Endothelial cell of umbilical vein (primary cell): ENCODE measurements around the gene CAPN12. TPM values are rescaled to one million over a fixed set of nuclear protein-coding genes. Genes with fewer than 3 reads are reported as not detected.

Experiments
- BruUV-seq: library from RNA; stranded (reverse); fragments of 400-500 nt; replicated peaks from 2 replicates; lab custom pipeline; 2021; lab: Mats Ljungman, UMichigan
- CTCF ChIA-PET: fragments of 300-600, 350-600 bp; sonication (Branson Sonifier 250); formaldehyde crosslinking; loops from one replicate; lab custom pipeline; 2021; ENCODE audit warnings: antibody characterized with exemption, inconsistent platforms; lab: Charles Lee
- POLR2A ChIA-PET: fragments of 300-600, 350-600 bp; sonication (Branson Sonifier 250); formaldehyde crosslinking; loops from one replicate; lab custom pipeline; 2021; ENCODE audit warnings: antibody characterized with exemption, inconsistent platforms; lab: Charles Lee
- DNase-seq: peaks from one replicate; pipeline ENCODE4 v3.0.0-alpha.2; 2011; ENCODE audit warnings: low read depth, low spot score
- FAIRE-seq: peaks from 2 replicates; lab custom pipeline; 2011; peaks lifted over from hg19 to GRCh38; lab: Jason Lieb, UNC
- H2AFZ ChIP-seq: 2 replicates; pipeline ENCODE4 v1.6.0; 2012; ENCODE audit warnings: low read depth, low read length, control low read depth, inconsistent platforms
- H3K27ac ChIP-seq: 2 replicates; pipeline ENCODE4 v1.5.1; 2011; ENCODE audit warnings: low read depth, mild to moderate bottlenecking, control low read depth, low read length, moderate library complexity; ENCODE audit not compliant: insufficient read depth
- H3K27me3 ChIP-seq, 2 experiments: 2 replicates each; pipeline versions ENCODE4 v1.6.0 to v1.6.1; 2011; ENCODE audit warnings: low read length in 2 of 2, mixed read lengths in 1 of 2; ENCODE audit not compliant: control insufficient read depth in 2 of 2, insufficient read depth in 2 of 2
- H3K36me3 ChIP-seq, 2 experiments: 2 replicates in 1 of 2; 3 replicates in 1 of 2; pipeline ENCODE4 v1.5.1; 2011; ENCODE audit warnings: low read length in 2 of 2, mild to moderate bottlenecking in 1 of 2, moderate library complexity in 1 of 2; ENCODE audit not compliant: control insufficient read depth in 2 of 2, insufficient read depth in 2 of 2; ENCODE audit errors: extremely low read depth in 1 of 2
- H3K4me1 ChIP-seq: 3 replicates; pipeline ENCODE4 v1.5.1; 2011; ENCODE audit warnings: mild to moderate bottlenecking, low read length; ENCODE audit not compliant: control insufficient read depth, insufficient read depth; ENCODE audit errors: extremely low read depth
- H3K4me2 ChIP-seq: 2 replicates; pipeline ENCODE4 v1.6.1; 2011; ENCODE audit warnings: low read length, control low read depth, mixed read lengths; ENCODE audit not compliant: insufficient read depth
- H3K4me3 ChIP-seq, 3 experiments: fragments of 200-600 bp in 1 of 3; sonication (generic), shearing (Covaris generic) in 1 of 3; replicated peaks in 1 of 3; 2 replicates each; pipeline ENCODE4 v1.5.1; 2011 to 2016; ENCODE audit warnings: control low read depth in 3 of 3, low read length in 3 of 3, mild to moderate bottlenecking in 2 of 3, inconsistent platforms in 1 of 3, low read depth in 1 of 3, moderate library complexity in 1 of 3; ENCODE audit not compliant: insufficient read depth in 1 of 3
- H3K79me2 ChIP-seq: 2 replicates; pipeline ENCODE4 v1.6.0; 2012; ENCODE audit warnings: low read length, inconsistent platforms; ENCODE audit not compliant: control insufficient read depth, insufficient read depth
- H3K9ac ChIP-seq: replicated peaks from 2 replicates; pipeline ENCODE3; 2011; ENCODE audit warnings: low read length, control low read depth; ENCODE audit not compliant: insufficient read depth; ENCODE audit errors: extremely low read depth
- H3K9me1 ChIP-seq: replicated peaks from 3 replicates; pipeline ENCODE4 v1.6.0; 2011; ENCODE audit warnings: mild to moderate bottlenecking, low read length; ENCODE audit not compliant: control insufficient read depth, insufficient read depth; ENCODE audit errors: extremely low read depth
- H3K9me3 ChIP-seq: replicated peaks from 2 replicates; pipeline ENCODE4 v1.5.1; 2012; ENCODE audit warnings: low read length, inconsistent platforms; ENCODE audit not compliant: control insufficient read depth, insufficient read depth
- H4K20me1 ChIP-seq: replicated peaks from 2 replicates; pipeline ENCODE3; 2011; ENCODE audit warnings: mild to moderate bottlenecking, low read length; ENCODE audit not compliant: control insufficient read depth, insufficient read depth; ENCODE audit errors: extremely low read depth
- EZH2 ChIP-seq: IDR thresholded peaks from 2 replicates; pipeline ENCODE4 v1.6.1; 2012; ENCODE audit warnings: borderline replicate concordance, low read depth, mild to moderate bottlenecking, moderate library complexity, low read length, inconsistent platforms; ENCODE audit not compliant: severe bottlenecking
- FOS ChIP-seq: IDR thresholded peaks from 2 replicates; pipeline ENCODE4 v1.6.1; 2011; ENCODE audit warnings: mild to moderate bottlenecking, low read length, moderate library complexity, borderline replicate concordance; ENCODE audit not compliant: insufficient read depth
- GATA2 ChIP-seq: IDR thresholded peaks from 2 replicates; pipeline ENCODE4 v1.7.0; 2011; ENCODE audit warnings: low read depth, mild to moderate bottlenecking, moderate library complexity, mixed read lengths, low read length; ENCODE audit not compliant: insufficient read length, insufficient read depth
- JUN ChIP-seq: IDR thresholded peaks from 2 replicates; pipeline ENCODE4 v1.6.1; 2011; ENCODE audit warnings: borderline replicate concordance, low read depth; ENCODE audit not compliant: insufficient read length, insufficient read depth
- MAX ChIP-seq: IDR thresholded peaks from 2 replicates; pipeline ENCODE4 v1.6.1; 2011; ENCODE audit not compliant: insufficient read depth, insufficient read length
- MYC ChIP-seq: IDR thresholded peaks from one replicate; pipeline ENCODE4 v1.6.1; 2011; ENCODE audit warnings: mild to moderate bottlenecking, low read depth, low read length
- POLR2A ChIP-seq: IDR thresholded peaks from 2 replicates; pipeline ENCODE4 v1.6.1; 2012; ENCODE audit warnings: low read depth, mild to moderate bottlenecking, control low read depth, low read length
- POLR2AphosphoS5 ChIP-seq: IDR thresholded peaks from 2 replicates; pipeline ENCODE4 v1.6.1; 2012; ENCODE audit warnings: low read depth, mild to moderate bottlenecking, control low read depth, low read length, moderate library complexity; ENCODE audit not compliant: insufficient read depth
- dilution Hi-C: fragments of 300-500 bp; cut with MboI; formaldehyde crosslinking; loops from one replicate; pipeline ENCODE4 v1.15.0; 2019; ENCODE audit warnings: low sequenced_read_pairs; ENCODE audit not compliant: extremely low pct_ligation_motif_present
- intact Hi-C: fragments of 100-400 bp; cut with micrococcal nuclease; formaldehyde crosslinking; loops from one replicate; pipeline ENCODE4 v1.10.0; 2022
- polyA plus RNA-seq, 4 experiments: library from polyadenylated mRNA; depleted of rRNA in 3 of 4; stranded (reverse) in 3 of 4; unstranded in 1 of 4; fragments of >200 nt; gene quantifications; 2 replicates each; pipeline versions ENCODE4 v1.2.1 to v1.2.3, GENCODE V29; 2011 to 2012; ENCODE audit warnings: missing spikeins in 1 of 4
- total RNA-seq: library from RNA; stranded (reverse); gene quantifications from 2 replicates; pipeline ENCODE4 v1.2.3, GENCODE V29; 2021
- TF ChIP-seq, protein P1 (sequence below), 2 donors: IDR thresholded peaks; 1 replicate in 1 of 2; 2 replicates in 1 of 2; pipeline ENCODE4 v1.5.1; 2011; ENCODE audit warnings: low read length in 2 of 2, mild to moderate bottlenecking in 2 of 2, moderate library complexity in 2 of 2, control low read depth in 1 of 2, inconsistent platforms in 1 of 2, low read depth in 1 of 2; ENCODE audit not compliant: insufficient read depth in 1 of 2; ENCODE audit errors: extremely low read depth in 1 of 2

CAPN12 gene
- total and polyA plus RNA-seq, 2 donors (not counting 3 experiments of a cell fraction or from before 2014, with no cell fraction given), result 0.35 TPM; not detected in 1

DNA sequence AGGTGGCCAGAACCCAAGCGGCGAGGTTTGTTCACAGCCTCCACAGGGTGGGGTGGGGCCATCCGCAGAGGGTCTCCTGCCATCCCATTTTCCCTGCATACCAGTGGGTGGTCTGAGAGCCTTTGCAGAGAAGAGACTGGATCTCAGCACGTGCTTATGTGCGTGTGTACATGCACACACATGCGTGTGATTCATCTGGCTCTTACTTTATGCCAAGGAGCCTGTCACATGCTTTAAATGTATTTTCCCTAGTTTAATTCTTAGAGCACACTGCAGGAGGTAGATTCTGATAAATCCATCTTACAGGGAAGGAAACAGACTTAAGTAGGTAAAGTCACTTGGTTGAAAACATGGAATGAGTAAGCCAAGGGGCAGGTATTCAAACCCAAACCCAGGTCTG is 47.1 kb downstream of the CAPN12 start:
- H3K4me2 ChIP-seq, result no peak overlapping the region
- H3K79me2 ChIP-seq, result peaks cover 88% of the 10 kb centered on the region
- BruUV-seq, result no TSS peak
- H3K9me3 ChIP-seq, result no peaks in the 10 kb centered on the region
- no peak overlapping the region for H3K4me3 ChIP-seq
- no peak for TF ChIP-seq POLR2A
- TF ChIP-seq EZH2, result no peak
- TF ChIP-seq GATA2, result no peak
- TF ChIP-seq POLR2AphosphoS5, result no peak
- TF ChIP-seq MYC, result no peak
- no peak for TF ChIP-seq FOS
- TF ChIP-seq, protein P1, sequence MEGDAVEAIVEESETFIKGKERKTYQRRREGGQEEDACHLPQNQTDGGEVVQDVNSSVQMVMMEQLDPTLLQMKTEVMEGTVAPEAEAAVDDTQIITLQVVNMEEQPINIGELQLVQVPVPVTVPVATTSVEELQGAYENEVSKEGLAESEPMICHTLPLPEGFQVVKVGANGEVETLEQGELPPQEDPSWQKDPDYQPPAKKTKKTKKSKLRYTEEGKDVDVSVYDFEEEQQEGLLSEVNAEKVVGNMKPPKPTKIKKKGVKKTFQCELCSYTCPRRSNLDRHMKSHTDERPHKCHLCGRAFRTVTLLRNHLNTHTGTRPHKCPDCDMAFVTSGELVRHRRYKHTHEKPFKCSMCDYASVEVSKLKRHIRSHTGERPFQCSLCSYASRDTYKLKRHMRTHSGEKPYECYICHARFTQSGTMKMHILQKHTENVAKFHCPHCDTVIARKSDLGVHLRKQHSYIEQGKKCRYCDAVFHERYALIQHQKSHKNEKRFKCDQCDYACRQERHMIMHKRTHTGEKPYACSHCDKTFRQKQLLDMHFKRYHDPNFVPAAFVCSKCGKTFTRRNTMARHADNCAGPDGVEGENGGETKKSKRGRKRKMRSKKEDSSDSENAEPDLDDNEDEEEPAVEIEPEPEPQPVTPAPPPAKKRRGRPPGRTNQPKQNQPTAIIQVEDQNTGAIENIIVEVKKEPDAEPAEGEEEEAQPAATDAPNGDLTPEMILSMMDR (IDR thresholded peaks at IDR 0.05; ENCODE audit: extremely low read depth in 1 of 2, insufficient read depth in 1 of 2, low read depth in 1 of 2, low read length in 2 of 2), result no peak
- TF ChIP-seq JUN, result no peak
- no peak for TF ChIP-seq MAX
- ChIA-PET POLR2A (no interaction called here), CTCF (interaction anchor here (0.6 kb wide), 1 partner anchor 29 kb away, joined by 3 read pairs; no protein-coding TSS in a partner anchor)
- H3K36me3 ChIP-seq, result peaks cover 14 to 23% of the 10 kb centered on the region in 2 experiments
- FAIRE-seq, result peak; percentile 4
- H3K9ac ChIP-seq, result no peak overlapping the region
- H2AFZ ChIP-seq, result no peak overlapping the region
- H3K4me1 ChIP-seq, result peaks cover 29% of the 10 kb centered on the region
- no peak overlapping the region for H3K27ac ChIP-seq
- dilution Hi-C loops, result no loop called here
- H4K20me1 ChIP-seq, result no peaks in the 10 kb centered on the region
- H3K9me1 ChIP-seq, result no peaks in the 10 kb centered on the region
- DNase-seq, result no peak
- intact Hi-C loops, result no loop called here
- H3K27me3 ChIP-seq, result no peaks in the 10 kb centered on the region
